ENCODE measurements around the gene RGMB. TPM values are rescaled to one million over a fixed set of nuclear protein-coding genes. Genes with fewer than 3 reads are reported as not detected.

Gene RGMB
- total and polyA plus RNA-seq, 2 of the 13 experiments (the other 11 are each of a cell fraction or from before 2014, with no cell fraction given) = 3.0 to 3.8 TPM

DNA sequence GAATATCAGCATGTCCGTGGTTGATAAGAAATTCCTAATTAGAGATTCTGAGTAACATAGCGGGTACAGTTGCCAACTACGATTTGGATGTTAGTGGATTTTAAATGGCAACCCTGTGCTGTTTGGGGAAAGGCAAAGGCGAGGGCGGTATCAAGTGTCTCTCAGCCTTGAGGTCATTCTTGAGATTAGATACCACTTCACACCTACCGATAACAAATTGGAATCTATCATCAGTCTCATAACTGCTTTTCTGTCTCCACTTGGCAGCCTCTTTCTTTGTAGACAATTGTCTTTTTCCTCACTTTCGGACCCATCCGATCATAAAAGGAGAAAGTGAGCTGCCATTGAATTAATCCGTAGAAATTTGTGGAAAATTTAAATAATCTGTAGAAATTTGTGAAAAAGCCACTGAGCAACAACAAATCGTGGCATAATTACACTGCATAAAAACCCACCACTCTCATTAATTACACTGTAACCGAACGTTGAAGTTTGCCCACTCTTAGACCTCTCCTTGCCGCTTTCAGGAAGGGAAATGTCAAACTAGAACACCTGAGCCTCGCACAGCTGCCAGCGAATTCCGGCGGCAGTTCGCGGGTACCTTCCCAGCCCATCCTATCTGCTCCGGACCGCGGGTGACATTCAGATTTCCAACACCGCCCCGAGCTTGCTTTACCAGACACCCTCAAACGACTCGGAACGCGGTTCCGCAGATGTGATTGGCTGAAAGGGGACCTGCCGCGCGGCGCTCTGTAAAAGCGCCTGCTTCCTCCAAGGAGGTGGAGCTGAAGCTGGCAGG, 849 bp upstream of the RGMB start (continued):
- TF ChIP-seq ZNF10 (CRISPR knock-in tag; IDR thresholded peaks at IDR 0.05; ENCODE audit: borderline replicate concordance, low read depth) (no peak), ZNF446 (CRISPR knock-in tag; IDR thresholded peaks at IDR 0.05) (no peak), POLR2G (IDR thresholded peaks at IDR 0.05; ENCODE audit: low read depth, low read length) (no peak), NCOA2 (CRISPR knock-in tag; IDR thresholded peaks at IDR 0.05) (no peak), SALL2 (CRISPR knock-in tag; IDR thresholded peaks at IDR 0.05) (0 out of 2 replicates have a peak, but pooled peaks have one; percentile 9), ZNF337 (CRISPR knock-in tag; IDR thresholded peaks at IDR 0.05; ENCODE audit: borderline replicate concordance, low read depth) (0 out of 2 replicates have a peak, but pooled peaks have one; percentile 37), ZSCAN31 (CRISPR knock-in tag; IDR thresholded peaks at IDR 0.05; ENCODE audit: low read depth) (0 out of 2 replicates have a peak, but pooled peaks have one; percentile 27)
- TF ChIP-seq, protein P1, sequence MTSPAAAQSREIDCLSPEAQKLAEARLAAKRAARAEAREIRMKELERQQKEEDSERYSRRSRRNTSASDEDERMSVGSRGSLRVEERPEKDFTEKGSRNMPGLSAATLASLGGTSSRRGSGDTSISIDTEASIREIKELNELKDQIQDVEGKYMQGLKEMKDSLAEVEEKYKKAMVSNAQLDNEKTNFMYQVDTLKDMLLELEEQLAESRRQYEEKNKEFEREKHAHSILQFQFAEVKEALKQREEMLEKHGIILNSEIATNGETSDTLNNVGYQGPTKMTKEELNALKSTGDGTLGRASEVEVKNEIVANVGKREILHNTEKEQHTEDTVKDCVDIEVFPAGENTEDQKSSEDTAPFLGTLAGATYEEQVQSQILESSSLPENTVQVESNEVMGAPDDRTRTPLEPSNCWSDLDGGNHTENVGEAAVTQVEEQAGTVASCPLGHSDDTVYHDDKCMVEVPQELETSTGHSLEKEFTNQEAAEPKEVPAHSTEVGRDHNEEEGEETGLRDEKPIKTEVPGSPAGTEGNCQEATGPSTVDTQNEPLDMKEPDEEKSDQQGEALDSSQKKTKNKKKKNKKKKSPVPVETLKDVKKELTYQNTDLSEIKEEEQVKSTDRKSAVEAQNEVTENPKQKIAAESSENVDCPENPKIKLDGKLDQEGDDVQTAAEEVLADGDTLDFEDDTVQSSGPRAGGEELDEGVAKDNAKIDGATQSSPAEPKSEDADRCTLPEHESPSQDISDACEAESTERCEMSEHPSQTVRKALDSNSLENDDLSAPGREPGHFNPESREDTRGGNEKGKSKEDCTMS (CRISPR knock-in tag; conservative IDR thresholded peaks at IDR 0.05) = no peak
- TF ChIP-seq, protein P2, sequence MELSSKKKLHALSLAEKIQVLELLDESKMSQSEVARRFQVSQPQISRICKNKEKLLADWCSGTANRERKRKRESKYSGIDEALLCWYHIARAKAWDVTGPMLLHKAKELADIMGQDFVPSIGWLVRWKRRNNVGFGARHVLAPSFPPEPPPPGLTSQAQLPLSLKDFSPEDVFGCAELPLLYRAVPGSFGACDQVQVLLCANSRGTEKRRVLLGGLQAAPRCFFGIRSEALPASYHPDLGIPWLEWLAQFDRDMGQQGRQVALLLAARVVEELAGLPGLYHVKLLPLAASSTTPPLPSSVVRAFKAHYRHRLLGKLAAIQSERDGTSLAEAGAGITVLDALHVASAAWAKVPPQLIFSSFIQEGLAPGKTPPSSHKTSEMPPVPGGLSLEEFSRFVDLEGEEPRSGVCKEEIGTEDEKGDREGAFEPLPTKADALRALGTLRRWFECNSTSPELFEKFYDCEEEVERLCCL (CRISPR knock-in tag; IDR thresholded peaks at IDR 0.05; ENCODE audit: borderline replicate concordance) = 0 out of 2 replicates have a peak, but pooled peaks have one; percentile 24
- TF ChIP-seq, protein P3, sequence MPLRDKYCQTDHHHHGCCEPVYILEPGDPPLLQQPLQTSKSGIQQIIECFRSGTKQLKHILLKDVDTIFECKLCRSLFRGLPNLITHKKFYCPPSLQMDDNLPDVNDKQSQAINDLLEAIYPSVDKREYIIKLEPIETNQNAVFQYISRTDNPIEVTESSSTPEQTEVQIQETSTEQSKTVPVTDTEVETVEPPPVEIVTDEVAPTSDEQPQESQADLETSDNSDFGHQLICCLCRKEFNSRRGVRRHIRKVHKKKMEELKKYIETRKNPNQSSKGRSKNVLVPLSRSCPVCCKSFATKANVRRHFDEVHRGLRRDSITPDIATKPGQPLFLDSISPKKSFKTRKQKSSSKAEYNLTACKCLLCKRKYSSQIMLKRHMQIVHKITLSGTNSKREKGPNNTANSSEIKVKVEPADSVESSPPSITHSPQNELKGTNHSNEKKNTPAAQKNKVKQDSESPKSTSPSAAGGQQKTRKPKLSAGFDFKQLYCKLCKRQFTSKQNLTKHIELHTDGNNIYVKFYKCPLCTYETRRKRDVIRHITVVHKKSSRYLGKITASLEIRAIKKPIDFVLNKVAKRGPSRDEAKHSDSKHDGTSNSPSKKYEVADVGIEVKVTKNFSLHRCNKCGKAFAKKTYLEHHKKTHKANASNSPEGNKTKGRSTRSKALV (CRISPR knock-in tag; IDR thresholded peaks at IDR 0.05) = 0 out of 2 replicates have a peak, but pooled peaks have one; percentile 4
- TF ChIP-seq, protein P4, sequence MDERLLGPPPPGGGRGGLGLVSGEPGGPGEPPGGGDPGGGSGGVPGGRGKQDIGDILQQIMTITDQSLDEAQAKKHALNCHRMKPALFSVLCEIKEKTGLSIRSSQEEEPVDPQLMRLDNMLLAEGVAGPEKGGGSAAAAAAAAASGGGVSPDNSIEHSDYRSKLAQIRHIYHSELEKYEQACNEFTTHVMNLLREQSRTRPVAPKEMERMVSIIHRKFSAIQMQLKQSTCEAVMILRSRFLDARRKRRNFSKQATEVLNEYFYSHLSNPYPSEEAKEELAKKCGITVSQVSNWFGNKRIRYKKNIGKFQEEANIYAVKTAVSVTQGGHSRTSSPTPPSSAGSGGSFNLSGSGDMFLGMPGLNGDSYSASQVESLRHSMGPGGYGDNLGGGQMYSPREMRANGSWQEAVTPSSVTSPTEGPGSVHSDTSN (CRISPR knock-in tag; IDR thresholded peaks at IDR 0.05) = no peak
- TF ChIP-seq, protein P5, sequence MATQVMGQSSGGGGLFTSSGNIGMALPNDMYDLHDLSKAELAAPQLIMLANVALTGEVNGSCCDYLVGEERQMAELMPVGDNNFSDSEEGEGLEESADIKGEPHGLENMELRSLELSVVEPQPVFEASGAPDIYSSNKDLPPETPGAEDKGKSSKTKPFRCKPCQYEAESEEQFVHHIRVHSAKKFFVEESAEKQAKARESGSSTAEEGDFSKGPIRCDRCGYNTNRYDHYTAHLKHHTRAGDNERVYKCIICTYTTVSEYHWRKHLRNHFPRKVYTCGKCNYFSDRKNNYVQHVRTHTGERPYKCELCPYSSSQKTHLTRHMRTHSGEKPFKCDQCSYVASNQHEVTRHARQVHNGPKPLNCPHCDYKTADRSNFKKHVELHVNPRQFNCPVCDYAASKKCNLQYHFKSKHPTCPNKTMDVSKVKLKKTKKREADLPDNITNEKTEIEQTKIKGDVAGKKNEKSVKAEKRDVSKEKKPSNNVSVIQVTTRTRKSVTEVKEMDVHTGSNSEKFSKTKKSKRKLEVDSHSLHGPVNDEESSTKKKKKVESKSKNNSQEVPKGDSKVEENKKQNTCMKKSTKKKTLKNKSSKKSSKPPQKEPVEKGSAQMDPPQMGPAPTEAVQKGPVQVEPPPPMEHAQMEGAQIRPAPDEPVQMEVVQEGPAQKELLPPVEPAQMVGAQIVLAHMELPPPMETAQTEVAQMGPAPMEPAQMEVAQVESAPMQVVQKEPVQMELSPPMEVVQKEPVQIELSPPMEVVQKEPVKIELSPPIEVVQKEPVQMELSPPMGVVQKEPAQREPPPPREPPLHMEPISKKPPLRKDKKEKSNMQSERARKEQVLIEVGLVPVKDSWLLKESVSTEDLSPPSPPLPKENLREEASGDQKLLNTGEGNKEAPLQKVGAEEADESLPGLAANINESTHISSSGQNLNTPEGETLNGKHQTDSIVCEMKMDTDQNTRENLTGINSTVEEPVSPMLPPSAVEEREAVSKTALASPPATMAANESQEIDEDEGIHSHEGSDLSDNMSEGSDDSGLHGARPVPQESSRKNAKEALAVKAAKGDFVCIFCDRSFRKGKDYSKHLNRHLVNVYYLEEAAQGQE (IDR thresholded peaks at IDR 0.05; ENCODE audit: borderline replicate concordance in 1 of 2, low read depth in 1 of 2, low read length in 2 of 2) = no peak
- TF ChIP-seq, protein P6, sequence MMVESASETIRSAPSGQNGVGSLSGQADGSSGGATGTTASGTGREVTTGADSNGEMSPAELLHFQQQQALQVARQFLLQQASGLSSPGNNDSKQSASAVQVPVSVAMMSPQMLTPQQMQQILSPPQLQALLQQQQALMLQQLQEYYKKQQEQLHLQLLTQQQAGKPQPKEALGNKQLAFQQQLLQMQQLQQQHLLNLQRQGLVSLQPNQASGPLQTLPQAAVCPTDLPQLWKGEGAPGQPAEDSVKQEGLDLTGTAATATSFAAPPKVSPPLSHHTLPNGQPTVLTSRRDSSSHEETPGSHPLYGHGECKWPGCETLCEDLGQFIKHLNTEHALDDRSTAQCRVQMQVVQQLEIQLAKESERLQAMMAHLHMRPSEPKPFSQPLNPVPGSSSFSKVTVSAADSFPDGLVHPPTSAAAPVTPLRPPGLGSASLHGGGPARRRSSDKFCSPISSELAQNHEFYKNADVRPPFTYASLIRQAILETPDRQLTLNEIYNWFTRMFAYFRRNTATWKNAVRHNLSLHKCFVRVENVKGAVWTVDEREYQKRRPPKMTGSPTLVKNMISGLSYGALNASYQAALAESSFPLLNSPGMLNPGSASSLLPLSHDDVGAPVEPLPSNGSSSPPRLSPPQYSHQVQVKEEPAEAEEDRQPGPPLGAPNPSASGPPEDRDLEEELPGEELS (CRISPR knock-in tag; IDR thresholded peaks at IDR 0.05) = 0 out of 2 replicates have a peak, but pooled peaks have one; percentile 4

Data from HepG2 (cell line).